A549 (cell line): ENCODE measurements around the gene GSTO2.

ENCODE experiments used
- BHLHE40 ChIP-seq: IDR thresholded peaks from 2 replicates; pipeline ENCODE4 v1.6.1; 2012; ENCODE audit warnings: low read depth, low read length, inconsistent platforms
- CEBPB ChIP-seq, 2 experiments: fragments of >200 bp in 1 of 2; sonication (Bioruptor Twin) in 1 of 2; formaldehyde crosslinking in 1 of 2; IDR thresholded peaks; 2 replicates each; pipeline ENCODE4 v1.6.1; 2012 to 2016
- EP300 ChIP-seq, 2 experiments: fragments of >200 bp; sonication (Bioruptor Twin); formaldehyde crosslinking; IDR thresholded peaks; 2 replicates in 1 of 2; 3 replicates in 1 of 2; pipeline ENCODE4 v1.6.1; 2016 to 2017
- JUNB ChIP-seq: fragments of >200 bp; sonication (Bioruptor Twin); formaldehyde crosslinking; IDR thresholded peaks from 2 replicates; pipeline ENCODE4 v1.6.1; 2016
- POLR2A ChIP-seq: IDR thresholded peaks from 2 replicates; pipeline ENCODE4 v1.6.1; 2012; ENCODE audit warnings: mild to moderate bottlenecking, low read length
- RAD21 ChIP-seq, 2 experiments: fragments of >200 bp in 1 of 2; sonication (Bioruptor Twin) in 1 of 2; formaldehyde crosslinking in 1 of 2; IDR thresholded peaks in 1 of 2; conservative IDR thresholded peaks in 1 of 2; 2 replicates in 1 of 2; 3 replicates in 1 of 2; pipeline ENCODE4 v1.6.1; 2012 to 2018; ENCODE audit warnings: inconsistent platforms in 1 of 2
- RNF2 ChIP-seq: fragments of 200-600 bp; sonication (generic); IDR thresholded peaks from 2 replicates; pipeline ENCODE4 v1.6.1; 2016; ENCODE audit warnings: low read depth, mild to moderate bottlenecking, antibody characterized with exemption, moderate library complexity, borderline replicate concordance
- TFCP2L1 ChIP-seq: fragments of 250-450 bp; sonication (Bioruptor Pico); IDR thresholded peaks from 2 replicates; pipeline ENCODE4 v1.5.0; 2021; ENCODE audit warnings: mild to moderate bottlenecking
- TP53 ChIP-seq: fragments of 250-450 bp; sonication (Bioruptor Pico); IDR thresholded peaks from 2 replicates; pipeline ENCODE4 v1.5.0; 2021; ENCODE audit warnings: mild to moderate bottlenecking, moderate library complexity
- TF ChIP-seq, protein P1 (sequence below): fragments of >200 bp; sonication (Bioruptor Twin); formaldehyde crosslinking; IDR thresholded peaks from 3 replicates; pipeline ENCODE4 v1.5.1; 2016
- TF ChIP-seq, protein P2 (sequence below): IDR thresholded peaks from 2 replicates; pipeline ENCODE4 v1.6.1; 2012
- TF ChIP-seq, protein P3 (sequence below): fragments of >200 bp; sonication (Bioruptor Twin); formaldehyde crosslinking; IDR thresholded peaks from 2 replicates; pipeline ENCODE4 v1.6.1; 2016

DNA sequence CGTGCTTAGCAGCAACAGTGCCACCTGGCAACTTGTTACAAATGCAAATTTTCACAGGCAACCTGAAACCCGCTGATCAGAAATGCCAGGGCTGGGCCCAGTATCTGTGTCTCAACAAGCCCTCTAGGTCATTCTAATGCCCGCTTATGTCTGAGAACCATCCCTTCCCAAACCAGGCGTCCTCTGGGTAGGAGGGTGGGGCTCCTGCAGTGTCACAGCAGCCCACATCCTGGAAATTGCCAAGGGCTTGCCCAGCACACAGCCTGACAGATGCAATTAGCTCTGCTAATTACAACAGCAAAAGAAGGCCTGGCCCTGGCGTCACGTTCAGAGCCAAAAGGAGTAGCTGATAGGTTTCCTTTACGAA, 53.4 kb downstream of the GSTO2 start:
- no peak for TF ChIP-seq EP300 (IDR thresholded peaks at IDR 0.05)
- TF ChIP-seq TFCP2L1 (CRISPR knock-in tag): no peak
- TF ChIP-seq, protein P1, sequence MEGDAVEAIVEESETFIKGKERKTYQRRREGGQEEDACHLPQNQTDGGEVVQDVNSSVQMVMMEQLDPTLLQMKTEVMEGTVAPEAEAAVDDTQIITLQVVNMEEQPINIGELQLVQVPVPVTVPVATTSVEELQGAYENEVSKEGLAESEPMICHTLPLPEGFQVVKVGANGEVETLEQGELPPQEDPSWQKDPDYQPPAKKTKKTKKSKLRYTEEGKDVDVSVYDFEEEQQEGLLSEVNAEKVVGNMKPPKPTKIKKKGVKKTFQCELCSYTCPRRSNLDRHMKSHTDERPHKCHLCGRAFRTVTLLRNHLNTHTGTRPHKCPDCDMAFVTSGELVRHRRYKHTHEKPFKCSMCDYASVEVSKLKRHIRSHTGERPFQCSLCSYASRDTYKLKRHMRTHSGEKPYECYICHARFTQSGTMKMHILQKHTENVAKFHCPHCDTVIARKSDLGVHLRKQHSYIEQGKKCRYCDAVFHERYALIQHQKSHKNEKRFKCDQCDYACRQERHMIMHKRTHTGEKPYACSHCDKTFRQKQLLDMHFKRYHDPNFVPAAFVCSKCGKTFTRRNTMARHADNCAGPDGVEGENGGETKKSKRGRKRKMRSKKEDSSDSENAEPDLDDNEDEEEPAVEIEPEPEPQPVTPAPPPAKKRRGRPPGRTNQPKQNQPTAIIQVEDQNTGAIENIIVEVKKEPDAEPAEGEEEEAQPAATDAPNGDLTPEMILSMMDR: no peak
- TF ChIP-seq, protein P2, sequence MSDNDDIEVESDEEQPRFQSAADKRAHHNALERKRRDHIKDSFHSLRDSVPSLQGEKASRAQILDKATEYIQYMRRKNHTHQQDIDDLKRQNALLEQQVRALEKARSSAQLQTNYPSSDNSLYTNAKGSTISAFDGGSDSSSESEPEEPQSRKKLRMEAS: no peak
- TF ChIP-seq TP53 (CRISPR knock-in tag): no peak
- no peak for TF ChIP-seq POLR2A
- no peak for TF ChIP-seq CEBPB (IDR thresholded peaks at IDR 0.05)
- TF ChIP-seq, protein P3, sequence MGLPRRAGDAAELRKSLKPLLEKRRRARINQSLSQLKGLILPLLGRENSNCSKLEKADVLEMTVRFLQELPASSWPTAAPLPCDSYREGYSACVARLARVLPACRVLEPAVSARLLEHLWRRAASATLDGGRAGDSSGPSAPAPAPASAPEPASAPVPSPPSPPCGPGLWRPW: no peak
- no peak for TF ChIP-seq BHLHE40
- no peak for TF ChIP-seq RNF2
- TF ChIP-seq JUNB: no peak
- TF ChIP-seq RAD21 (conservative IDR thresholded peaks at IDR 0.05 in 1 of 2, IDR thresholded peaks at IDR 0.05 in 1 of 2): no peak
